GM19023 (cell line): Measurements from ENCODE around the gene PDLIM7.

ENCODE experiments used
- ATAC-seq: cut with Tn5 transposase; IDR thresholded peaks from one replicate; pipeline ENCODE4 v1.9.1; 2021; ENCODE audit warnings: mild to moderate bottlenecking, moderate library complexity; ENCODE audit not compliant: unreplicated experiment

Gene PDLIM7

GRCh38 chr5:177458912-177459350 lies 38.5 kb downstream of the PDLIM7 start:
- no peak for ATAC-seq

DNA sequence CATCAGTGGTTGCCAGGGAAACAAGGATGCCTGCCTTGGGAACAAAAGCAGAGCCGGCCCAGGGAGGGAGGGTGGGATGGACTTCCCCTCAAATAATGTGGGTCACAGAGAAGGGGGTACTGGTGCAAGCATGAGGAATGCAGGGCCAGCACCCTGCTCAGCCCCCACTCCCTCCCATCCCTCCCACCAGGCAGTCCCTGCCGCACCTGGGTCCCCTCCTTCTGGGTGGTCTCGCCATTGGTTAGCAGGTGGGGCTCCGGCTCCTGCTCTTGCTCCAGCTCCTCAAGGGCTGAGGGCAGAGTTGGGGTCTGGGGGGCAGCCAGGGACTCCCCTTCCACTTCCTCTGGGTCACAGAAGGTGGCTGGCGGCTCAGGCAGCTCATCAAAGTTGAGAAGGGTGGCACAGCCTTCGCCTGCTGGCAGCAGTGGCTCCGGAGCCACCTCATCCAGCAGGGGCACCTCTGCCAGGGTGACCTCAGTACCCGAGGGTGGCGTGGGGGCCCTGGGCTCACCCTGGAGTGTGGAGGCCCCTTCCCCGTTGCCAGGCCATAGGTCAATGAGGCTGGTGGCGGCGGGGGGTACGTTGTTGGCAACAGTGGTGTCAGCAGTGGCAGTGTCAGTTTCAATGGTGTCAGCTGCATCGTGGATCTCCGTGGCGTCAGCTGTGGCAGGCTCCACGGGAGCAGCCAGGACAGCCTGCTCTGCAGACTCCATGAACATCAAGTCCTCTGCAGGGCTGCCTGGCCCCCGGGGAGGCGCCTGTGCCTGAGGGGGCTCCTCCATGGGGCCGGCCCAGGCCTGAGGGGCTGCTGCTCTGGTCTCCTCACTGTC lies 39.3 kb downstream of the PDLIM7 start:
- no peak for ATAC-seq

GRCh38 chr5:177456976-177457851 lies 40.2 kb downstream of the PDLIM7 start:
- peak; percentile 44 for ATAC-seq

- ATAC-seq = no peak
Observed at GRCh38 chr5:177456591-177456964, 40.8 kb downstream of the PDLIM7 start.

DNA sequence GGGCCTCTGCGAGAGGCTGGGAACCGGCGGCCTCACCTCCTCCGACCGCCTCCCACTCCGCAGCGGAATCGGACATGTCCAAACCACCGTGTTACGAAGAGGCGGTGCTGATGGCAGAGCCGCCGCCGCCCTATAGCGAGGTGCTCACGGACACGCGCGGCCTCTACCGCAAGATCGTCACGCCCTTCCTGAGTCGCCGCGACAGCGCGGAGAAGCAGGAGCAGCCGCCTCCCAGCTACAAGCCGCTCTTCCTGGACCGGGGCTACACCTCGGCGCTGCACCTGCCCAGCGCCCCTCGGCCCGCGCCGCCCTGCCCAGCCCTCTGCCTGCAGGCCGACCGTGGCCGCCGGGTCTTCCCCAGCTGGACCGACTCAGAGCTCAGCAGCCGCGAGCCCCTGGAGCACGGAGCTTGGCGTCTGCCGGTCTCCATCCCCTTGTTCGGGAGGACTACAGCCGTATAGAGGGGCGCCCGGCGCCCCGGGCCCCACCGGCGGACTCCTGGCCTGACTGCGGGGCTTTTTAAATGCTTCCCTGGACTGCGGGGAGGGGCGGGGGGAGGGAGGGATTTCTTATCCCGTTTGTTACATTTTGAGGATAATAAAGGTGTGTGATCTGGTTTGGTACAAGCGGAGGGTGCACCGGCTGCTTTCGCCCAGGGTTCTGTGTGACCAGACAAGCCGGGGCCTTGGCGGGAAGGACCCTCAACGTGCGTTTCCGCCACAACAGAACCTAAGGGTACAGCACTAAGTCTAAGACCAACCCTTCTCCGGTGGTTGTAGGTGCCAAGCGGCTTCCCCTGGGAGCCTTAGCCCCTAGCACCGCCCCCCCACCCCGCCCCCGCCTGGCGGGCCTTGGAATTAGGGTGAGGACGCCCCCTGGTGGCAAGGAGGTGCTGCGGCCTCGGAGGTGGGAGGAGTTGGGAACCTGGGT lies 41.5 kb downstream of the PDLIM7 start:
- peak; percentile 8 for ATAC-seq

DNA sequence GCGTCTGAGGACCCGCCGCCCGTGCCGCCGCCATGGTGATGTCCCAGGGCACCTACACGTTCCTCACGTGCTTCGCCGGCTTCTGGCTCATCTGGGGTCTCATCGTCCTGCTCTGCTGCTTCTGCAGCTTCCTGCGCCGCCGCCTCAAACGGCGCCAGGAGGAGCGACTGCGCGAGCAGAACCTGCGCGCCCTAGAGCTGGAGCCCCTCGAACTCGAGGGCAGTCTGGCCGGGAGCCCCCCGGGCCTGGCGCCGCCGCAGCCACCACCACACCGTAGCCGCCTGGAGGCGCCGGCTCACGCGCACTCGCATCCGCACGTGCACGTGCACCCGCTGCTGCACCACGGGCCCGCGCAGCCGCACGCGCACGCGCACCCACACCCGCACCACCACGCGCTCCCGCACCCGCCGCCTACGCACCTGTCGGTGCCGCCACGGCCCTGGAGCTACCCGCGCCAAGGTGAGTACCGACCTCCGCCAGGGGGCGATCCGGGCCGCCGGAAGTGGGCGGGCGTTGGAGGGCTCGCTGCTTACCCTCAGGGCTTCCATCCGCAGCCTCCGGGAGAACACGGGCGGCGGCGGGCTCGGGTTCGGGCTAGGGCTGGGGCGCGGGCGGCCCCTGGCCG lies 42.3 kb downstream of the PDLIM7 start:
- ATAC-seq = peak; percentile 50

DNA sequence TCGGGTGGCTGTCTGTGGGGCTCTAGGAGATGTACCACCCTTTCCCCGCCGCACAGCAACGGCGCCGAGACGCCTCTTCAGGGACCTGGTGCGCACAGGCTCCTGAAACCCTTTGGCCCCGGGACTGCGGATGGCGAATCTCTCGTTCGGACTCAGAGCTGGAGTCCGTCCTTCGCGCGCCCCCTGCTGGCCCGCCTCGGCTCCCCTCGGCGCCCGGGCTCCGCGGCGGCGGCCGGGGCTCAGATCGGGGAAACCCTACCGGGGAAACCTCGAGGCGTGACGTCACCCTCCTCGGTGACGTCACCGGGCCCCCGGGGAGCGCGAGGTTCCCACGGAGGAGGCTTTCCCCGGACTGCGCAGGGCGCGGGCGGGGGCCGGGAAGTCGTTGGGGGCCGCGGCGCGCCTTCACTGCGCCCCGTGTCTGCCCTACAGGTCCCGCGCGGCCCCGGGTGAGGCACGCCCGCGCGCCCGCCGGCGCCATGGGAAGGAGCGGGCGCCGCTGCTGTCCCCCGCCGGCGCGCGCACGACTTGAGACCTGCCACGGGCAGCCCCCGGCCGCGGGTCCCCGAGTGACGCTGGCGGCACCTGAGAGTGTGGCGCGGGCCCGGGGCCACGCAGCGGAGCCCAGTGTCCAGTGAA lies 42.9 kb downstream of the PDLIM7 start:
- peak; percentile 41 for ATAC-seq

DNA sequence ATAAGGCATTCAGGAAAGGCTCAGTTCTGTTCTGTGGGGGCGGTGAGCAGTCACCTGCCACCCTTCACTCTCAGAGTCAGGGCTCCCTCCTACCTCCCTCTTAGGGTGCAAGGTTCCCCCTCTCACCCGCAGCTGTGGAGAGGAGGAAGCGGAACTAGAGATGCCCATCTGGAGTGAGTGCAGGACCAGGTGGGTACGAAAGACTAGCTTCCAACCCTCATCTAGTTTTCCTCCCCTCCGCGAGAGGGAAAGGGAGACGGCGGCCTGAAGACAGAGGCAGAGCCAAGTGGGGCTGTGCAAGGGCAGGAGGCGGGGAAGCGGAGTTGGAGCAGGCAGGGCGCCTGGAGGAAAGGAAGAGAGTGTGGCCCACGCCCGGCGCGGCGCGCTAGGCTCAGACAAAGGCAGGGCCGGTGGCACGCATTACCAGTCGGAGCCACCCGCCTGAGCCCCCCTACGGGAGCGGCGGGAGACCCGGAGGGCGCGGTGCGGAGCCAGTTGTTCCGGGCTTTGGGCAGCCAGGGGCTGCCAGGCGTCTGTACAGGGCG lies 43.5 kb downstream of the PDLIM7 start:
- ATAC-seq = peak; percentile 0

DNA sequence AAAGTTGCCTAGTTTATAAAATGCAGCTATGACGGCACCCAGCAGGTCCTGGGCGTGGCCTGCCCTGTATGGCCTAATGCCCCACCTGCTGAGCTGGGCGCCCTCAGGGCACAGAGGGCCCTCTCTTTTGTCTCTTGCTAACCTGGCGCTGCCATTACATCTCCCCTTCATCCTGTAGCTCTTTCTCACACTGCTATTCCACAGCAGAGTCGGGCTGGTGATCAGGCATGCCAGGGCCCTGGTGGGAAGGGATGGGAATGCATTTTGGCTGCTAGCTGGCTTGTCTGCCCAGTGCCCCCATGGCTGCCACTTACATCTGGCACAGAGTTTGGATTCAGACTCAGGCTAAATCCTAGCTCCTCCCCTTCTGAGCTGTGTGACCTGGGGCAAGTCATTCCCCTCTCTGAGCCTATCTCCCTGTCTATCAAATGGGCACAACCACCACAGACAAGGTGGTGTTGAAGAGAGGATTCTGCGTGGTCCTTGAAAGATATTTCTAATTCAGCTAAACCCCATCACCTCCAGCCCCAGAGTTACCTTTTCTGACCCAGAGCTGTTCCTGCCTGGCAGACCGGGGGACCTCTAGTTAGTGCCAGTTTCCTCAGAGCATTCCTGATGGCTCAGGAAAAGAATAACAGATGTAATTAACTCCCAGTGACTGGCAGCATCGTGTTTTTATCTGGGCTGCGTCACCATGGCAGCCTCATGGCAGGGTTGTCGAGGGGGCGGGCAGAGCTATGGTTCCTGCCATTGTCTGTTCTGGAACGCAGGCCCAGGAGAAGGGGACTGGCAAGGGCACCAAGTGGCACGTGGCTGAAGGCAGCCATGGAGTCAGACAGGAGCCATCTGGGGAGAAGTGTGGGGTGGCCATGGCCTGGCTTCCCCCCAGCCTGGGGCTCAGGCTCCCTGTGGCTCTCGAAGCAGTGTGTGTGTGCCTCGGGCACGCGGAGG lies 44.4 kb downstream of the PDLIM7 start:
- ATAC-seq = no peak

DNA sequence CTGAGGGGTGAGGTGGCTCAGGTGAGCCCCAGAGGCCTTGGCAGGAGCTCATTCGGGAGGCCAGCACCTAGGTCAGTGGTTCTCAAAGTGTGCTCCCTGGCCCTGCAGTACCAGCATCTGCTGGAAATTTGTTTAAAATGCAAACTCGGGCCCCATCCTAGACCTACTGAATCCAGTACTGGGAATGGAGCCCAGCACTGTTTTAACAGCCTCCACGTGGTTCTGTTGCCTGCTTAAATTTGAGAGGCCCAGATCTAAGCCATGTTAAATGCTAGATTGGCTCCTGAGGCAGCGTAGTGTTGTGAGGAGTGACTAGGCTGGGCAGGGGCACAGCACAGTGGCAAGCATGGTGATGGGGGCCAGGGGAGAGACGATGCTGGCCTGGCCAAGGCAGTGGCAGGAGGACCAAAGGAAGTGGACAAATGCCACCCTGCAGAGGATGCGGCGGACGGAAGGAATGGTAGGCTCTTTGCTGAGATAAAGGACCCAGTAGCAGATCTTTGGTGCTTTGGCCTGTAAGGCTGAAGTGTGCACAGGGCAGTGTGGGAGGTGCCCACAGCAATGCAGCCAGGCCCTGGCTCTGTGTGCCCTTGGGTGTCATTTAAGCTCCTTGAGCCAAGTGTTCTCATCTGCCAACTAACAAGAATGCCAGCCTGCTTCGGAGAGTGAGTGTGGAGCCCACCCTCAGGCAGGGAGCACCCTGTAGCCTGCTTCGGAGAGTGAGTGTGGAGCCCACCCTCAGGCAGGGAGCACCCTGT lies 46.6 kb downstream of the PDLIM7 start:
- no peak for ATAC-seq

- no peak for ATAC-seq
Observed at GRCh38 chr5:177449140-177450061, 48.0 kb downstream of the PDLIM7 start.

GRCh38 chr5:177448244-177448950 lies 49.0 kb downstream of the PDLIM7 start:
- no peak for ATAC-seq

- no peak for ATAC-seq
Observed at GRCh38 chr5:177447611-177448243, 49.7 kb downstream of the PDLIM7 start.

- ATAC-seq = peak; percentile 25
Observed at GRCh38 chr5:177447066-177447610, 50.3 kb downstream of the PDLIM7 start.
